H1 (cell line): Measurements from ENCODE around the gene MITF. TPM values are rescaled to one million over a fixed set of nuclear protein-coding genes. Genes with fewer than 3 reads are reported as not detected.

ENCODE experiments used
- CTCF ChIA-PET: fragments of 300-600 bp; sonication (Branson Sonifier 250); formaldehyde crosslinking; loops from one replicate; lab custom pipeline; 2021; ENCODE audit not compliant: partially characterized antibody; lab: Charles Lee
- POLR2A ChIA-PET: fragments of 300-600 bp; sonication (Branson Sonifier 250); formaldehyde crosslinking; loops from one replicate; lab custom pipeline; 2021; ENCODE audit warnings: inconsistent platforms; ENCODE audit not compliant: partially characterized antibody; lab: Charles Lee
- DNase-seq, 2 experiments: peaks; one replicate each; pipeline versions ENCODE4 v3.0.0 to v3.0.0-alpha.2; 2010 to 2022; ENCODE audit warnings: low spot score in 2 of 2, low read depth in 1 of 2, mixed read lengths in 1 of 2
- FAIRE-seq: peaks from 2 replicates; lab custom pipeline; 2011; peaks lifted over from hg19 to GRCh38; lab: Jason Lieb, UNC
- H2AFZ ChIP-seq: 2 replicates; pipeline ENCODE4 v1.8.1; 2012; ENCODE audit warnings: low read length, inconsistent platforms
- H2AK5ac ChIP-seq: 2 replicates; pipeline ENCODE4 v1.6.1; 2013; ENCODE audit warnings: low read depth, low read length
- H2BK120ac ChIP-seq: replicated peaks from 2 replicates; pipeline ENCODE3; 2013; ENCODE audit warnings: low read depth, low read length, inconsistent platforms
- H2BK12ac ChIP-seq: 2 replicates; pipeline ENCODE4 v1.6.1; 2013; ENCODE audit warnings: low read depth, low read length
- H2BK15ac ChIP-seq: 2 replicates; pipeline ENCODE4 v1.6.1; 2013; ENCODE audit warnings: low read length
- H2BK20ac ChIP-seq: 2 replicates; pipeline ENCODE4 v1.6.1; 2013; ENCODE audit warnings: low read length
- H2BK5ac ChIP-seq: 2 replicates; pipeline ENCODE4 v1.6.1; 2013; ENCODE audit warnings: low read depth, low read length
- H3K14ac ChIP-seq: 2 replicates; pipeline ENCODE4 v1.6.1; 2013; ENCODE audit warnings: inconsistent platforms; ENCODE audit not compliant: insufficient read length
- H3K18ac ChIP-seq: 2 replicates; pipeline ENCODE4 v1.6.1; 2013; ENCODE audit warnings: low read length; ENCODE audit errors: extremely low read depth
- H3K23ac ChIP-seq: 2 replicates; pipeline ENCODE4 v1.6.1; 2013; ENCODE audit warnings: inconsistent platforms; ENCODE audit not compliant: insufficient read length
- H3K23me2 ChIP-seq: 2 replicates; pipeline ENCODE4 v1.6.1; 2013; ENCODE audit warnings: low read depth, low read length
- H3K27ac ChIP-seq: 2 replicates; pipeline ENCODE4 v1.6.1; 2011; ENCODE audit warnings: low read depth, low read length, inconsistent platforms
- H3K27me3 ChIP-seq, 4 experiments: replicated peaks in 1 of 4; 1 replicate in 1 of 4; 2 replicates in 3 of 4; pipeline versions ENCODE4 v1.6.1 to v1.8.1; 2011 to 2013; ENCODE audit warnings: low read length in 3 of 4, mild to moderate bottlenecking in 3 of 4, inconsistent platforms in 2 of 4, mixed read lengths in 2 of 4, moderate library complexity in 1 of 4; ENCODE audit not compliant: control insufficient read depth in 3 of 4, insufficient read depth in 3 of 4; ENCODE audit errors: extremely low read depth in 1 of 4
- H3K36me3 ChIP-seq, 4 experiments: 2 replicates each; pipeline versions ENCODE4 v1.6.1 to v1.8.1; 2011 to 2013; ENCODE audit warnings: mild to moderate bottlenecking in 4 of 4, low read length in 3 of 4, moderate library complexity in 2 of 4, control low read depth in 1 of 4, inconsistent platforms in 1 of 4; ENCODE audit not compliant: insufficient read depth in 4 of 4, control insufficient read depth in 2 of 4
- H3K4ac ChIP-seq: replicated peaks from 2 replicates; pipeline ENCODE3; 2013; ENCODE audit warnings: low read length, low read depth, mixed read lengths, inconsistent platforms; ENCODE audit not compliant: insufficient read length
- H3K4me1 ChIP-seq, 4 experiments: replicated peaks in 1 of 4; 1 replicate in 1 of 4; 2 replicates in 3 of 4; pipeline versions ENCODE4 v1.6.1 to v1.8.1; 2011 to 2013; ENCODE audit warnings: low read length in 3 of 4, inconsistent platforms in 2 of 4, mixed read lengths in 1 of 4; ENCODE audit not compliant: insufficient read depth in 4 of 4, control insufficient read depth in 3 of 4
- H3K4me2 ChIP-seq, 2 experiments: 2 replicates each; pipeline versions ENCODE4 v1.6.1 to v1.8.1; 2011 to 2013; ENCODE audit warnings: low read depth in 2 of 2, low read length in 2 of 2, control low read depth in 1 of 2, inconsistent platforms in 1 of 2, mild to moderate bottlenecking in 1 of 2; ENCODE audit not compliant: insufficient read depth in 1 of 2
- H3K4me3 ChIP-seq, 4 experiments: fragments of 200-600, 300-600 bp in 1 of 4; sonication (generic), shearing (Covaris generic), sonication (Bioruptor Twin) in 1 of 4; 2 replicates each; pipeline versions ENCODE4 v1.5.1 to v1.8.1; 2011 to 2016; ENCODE audit warnings: low read length in 4 of 4, low read depth in 3 of 4, control low read depth in 2 of 4, inconsistent platforms in 2 of 4, mild to moderate bottlenecking in 2 of 4, mixed read lengths in 1 of 4, moderate library complexity in 1 of 4; ENCODE audit not compliant: insufficient read depth in 2 of 4; ENCODE audit errors: extremely low read depth in 1 of 4
- H3K56ac ChIP-seq: replicated peaks from 2 replicates; pipeline ENCODE3; 2013; ENCODE audit warnings: low read depth, mild to moderate bottlenecking, mixed read lengths, low read length, inconsistent platforms; ENCODE audit not compliant: insufficient read length
- H3K79me1 ChIP-seq: 2 replicates; pipeline ENCODE4 v1.6.1; 2013; ENCODE audit warnings: low read depth, low read length, control low read depth
- H3K79me2 ChIP-seq, 2 experiments: 2 replicates each; pipeline versions ENCODE4 v1.6.1 to v1.8.1; 2012 to 2013; ENCODE audit warnings: low read length in 2 of 2, mild to moderate bottlenecking in 2 of 2, inconsistent platforms in 1 of 2; ENCODE audit not compliant: insufficient read depth in 2 of 2, control insufficient read depth in 1 of 2
- H3K9ac ChIP-seq, 4 experiments: replicated peaks in 1 of 4; 1 replicate in 1 of 4; 2 replicates in 3 of 4; pipeline versions ENCODE4 v1.6.1 to v1.8.1; 2011 to 2013; ENCODE audit warnings: low read depth in 3 of 4, low read length in 3 of 4, control low read depth in 2 of 4, mild to moderate bottlenecking in 2 of 4, moderate library complexity in 2 of 4, inconsistent platforms in 1 of 4; ENCODE audit errors: extremely low read depth in 1 of 4
- H3K9me3 ChIP-seq, 2 experiments: 2 replicates each; pipeline versions ENCODE4 v1.6.1 to v1.8.1; 2012 to 2013; ENCODE audit warnings: mild to moderate bottlenecking in 2 of 2, moderate library complexity in 2 of 2, control low read depth in 1 of 2, inconsistent platforms in 1 of 2, low read depth in 1 of 2, low read length in 1 of 2, mixed read lengths in 1 of 2; ENCODE audit not compliant: insufficient read depth in 2 of 2
- H4K20me1 ChIP-seq, 2 experiments: replicated peaks in 1 of 2; 2 replicates each; pipeline versions ENCODE3 to v1.8.1; 2011 to 2013; ENCODE audit warnings: inconsistent platforms in 2 of 2, low read length in 2 of 2, mild to moderate bottlenecking in 1 of 2; ENCODE audit not compliant: insufficient read depth in 2 of 2, control insufficient read depth in 1 of 2
- H4K5ac ChIP-seq: 2 replicates; pipeline ENCODE4 v1.6.1; 2013; ENCODE audit warnings: low read length, low read depth, mixed read lengths, inconsistent platforms; ENCODE audit not compliant: insufficient read length
- H4K8ac ChIP-seq: 2 replicates; pipeline ENCODE4 v1.8.0; 2013; ENCODE audit warnings: mild to moderate bottlenecking, moderate library complexity, low read length, inconsistent platforms; ENCODE audit not compliant: insufficient read depth; ENCODE audit errors: extremely low read depth
- H4K91ac ChIP-seq: replicated peaks from 2 replicates; pipeline ENCODE3; 2013; ENCODE audit warnings: low read length, mixed read lengths, inconsistent platforms; ENCODE audit not compliant: insufficient read length
- CBX8 ChIP-seq: fragments of 300-800, 300-1000 bp; sonication (generic); IDR thresholded peaks from 2 replicates; pipeline ENCODE4 v1.7.1; 2016; ENCODE audit warnings: low read depth, low read length, borderline replicate concordance
- SIRT6 ChIP-seq: IDR thresholded peaks from one replicate; pipeline ENCODE4 v1.7.1; 2012; ENCODE audit warnings: low read length, inconsistent platforms
- SIX5 ChIP-seq: IDR thresholded peaks from 2 replicates; pipeline ENCODE4 v1.6.1; 2011; ENCODE audit warnings: mild to moderate bottlenecking, low read depth, low read length
- SP1 ChIP-seq: IDR thresholded peaks from 2 replicates; pipeline ENCODE4 v1.6.1; 2011; ENCODE audit warnings: low read depth, low read length
- WGBS, 2 experiments: shearing (Covaris generic) in 1 of 2; methylation state at CpG; one replicate each; pipeline versions ENCODE4 v1.1.6 to v1.1.7; 2013 to 2015; ENCODE audit warnings: low lambda C conversion rate in 2 of 2, mixed read lengths in 2 of 2, inconsistent platforms in 1 of 2, low coverage in 1 of 2, missing lambda C conversion rate in 1 of 2; ENCODE audit not compliant: insufficient replicate concordance in 2 of 2, insufficient coverage in 1 of 2, insufficient read length in 1 of 2; ENCODE audit errors: extremely low coverage in 1 of 2, missing lambda C conversion rate in 1 of 2; 5-methylcytosine and 5-hydroxymethylcytosine counted together
- polyA plus RNA-seq, 7 experiments: library from polyadenylated mRNA; depleted of rRNA in 3 of 7; stranded (reverse) in 5 of 7; unstranded in 2 of 7; fragments of >200 nt in 5 of 7; fragments of 200-250 nt in 2 of 7; gene quantifications; 1 replicate in 5 of 7; 2 replicates in 1 of 7; 4 replicates in 1 of 7; pipeline versions ENCODE4 v1.2.1 to v1.2.3, GENCODE V29; 2011 to 2013; ENCODE audit warnings: missing spikeins in 2 of 7, mixed read lengths in 2 of 7
- total RNA-seq: library from RNA; stranded (reverse); fragmentation: NEBNext Ultra II Directional; extraction: Animal tissue kit (Norgen Biotek cat#: 25700); gene quantifications from 2 replicates; pipeline ENCODE4 v1.2.1, GENCODE V29; 2021

MITF gene
- total and polyA plus RNA-seq, 2 of the 8 experiments (the other 6 are each of a cell fraction or from before 2014, with no cell fraction given): 0.53 to 1.4 TPM

- Histone ChIP-seq H3K27ac (no peak overlapping the region), H2AFZ (no peak overlapping the region), H3K4ac (no peak overlapping the region), H3K4me1 (no peaks in the 10 kb centered on the region), H4K20me1 (no peaks in the 10 kb centered on the region), H3K9ac (no peak overlapping the region), H2BK5ac (no peak overlapping the region), H3K79me2 (no peaks in the 10 kb centered on the region), H2BK12ac (no peak overlapping the region), H2BK120ac (no peak overlapping the region), H4K91ac (no peak overlapping the region), H2BK15ac (no peak overlapping the region), H3K36me3 (no peaks in the 10 kb centered on the region), H4K8ac (no peak overlapping the region), H2BK20ac (no peak overlapping the region), H3K18ac (no peak overlapping the region), H3K79me1 (no peaks in the 10 kb centered on the region), H2AK5ac (no peak overlapping the region), H3K14ac (no peak overlapping the region), H3K4me3 (no peak overlapping the region), H3K27me3 (no peaks in the 10 kb centered on the region), H4K5ac (no peak overlapping the region), H3K56ac (no peak overlapping the region), H3K9me3 (no peaks in the 10 kb centered on the region), H3K23me2 (no peaks in the 10 kb centered on the region), H3K23ac (no peak overlapping the region), H3K4me2 (no peak overlapping the region)
- ChIA-PET POLR2A (no interaction called here), CTCF (no interaction called here)
- DNase-seq (no peak), FAIRE-seq (no peak)
- WGBS, 2 experiments: 68% methylated on average over 5 of the region's 5 CpGs; no CpG with 5 or more reads in 1 of the 2 experiments
- TF ChIP-seq CBX8 (no peak), SP1 (no peak), SIX5 (no peak), SIRT6 (no peak)
These were observed 99.0 kb downstream of the MITF start for GRCh38 chr3:69838217-69838616.
